ENCODE results near the gene MKI67. TPM values are rescaled to one million over a fixed set of nuclear protein-coding genes. Genes with fewer than 3 reads are reported as not detected.

The MKI67 gene
- total and polyA plus RNA-seq, 2 of the 13 experiments (the other 11 are each of a cell fraction or from before 2014, with no cell fraction given), result 6.7 to 22.9 TPM

DNA sequence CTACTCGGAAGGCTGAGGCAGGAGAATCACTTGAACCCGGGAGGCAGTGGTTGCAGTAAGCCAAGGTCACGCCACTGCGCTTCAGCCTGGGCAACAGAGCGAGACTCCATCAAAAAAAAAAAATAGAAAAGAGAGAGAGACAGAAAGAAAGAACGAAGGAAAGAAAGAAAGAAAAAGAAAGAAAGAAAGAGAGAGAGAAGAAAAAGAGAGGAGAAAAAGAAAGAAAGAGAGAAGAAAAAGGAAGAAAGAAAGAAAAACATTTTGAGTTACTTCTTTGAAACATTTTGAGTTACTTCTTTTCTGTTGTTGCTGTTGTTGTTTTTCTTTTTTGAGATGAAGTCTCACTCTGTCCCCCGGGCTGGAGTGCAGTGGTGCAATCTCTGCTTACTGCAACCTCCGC lies 2.4 kb upstream of the MKI67 start:
- intact Hi-C loops (cut with micrococcal nuclease; ENCODE audit: unreplicated experiment) (no loop called here), in situ Hi-C loops (cut with HindIII; ENCODE audit: extremely low pct_ligation_motif_present, low pct_unique_long_range_greater_than_20kb) (no loop called here)
- no peak overlapping the region for H3K9ac ChIP-seq (ENCODE audit: insufficient read depth, low read depth, low read length)
- no peaks in the 10 kb centered on the region for H3K36me3 ChIP-seq (replicated peaks in 1 of 2; ENCODE audit: control insufficient read depth in 1 of 2, insufficient read depth in 2 of 2, low read length in 2 of 2)
- no peaks in the 10 kb centered on the region for H3K27me3 ChIP-seq (ENCODE audit: control insufficient read depth in 1 of 2, insufficient read depth in 2 of 2, low read length in 2 of 2)
- DNase-seq (ENCODE audit: low spot score), result no peak
- no peak overlapping the region for H3K27ac ChIP-seq (ENCODE audit: extremely low read length, insufficient read depth, low read length)
- no TSS peak for BruUV-seq (replicated peaks)
- CTCF ChIA-PET (ENCODE audit: low intra/inter-chr PET ratio, low total read pairs), result no interaction called here
- WGBS (ENCODE audit: low lambda C conversion rate), result 85% methylated on average over 8 of the region's 8 CpGs
- H2AFZ ChIP-seq (ENCODE audit: low read length), result no peak overlapping the region
- POLR2A ChIA-PET, result no interaction called here
- no peak for ATAC-seq
- TF ChIP-seq ZNF547 (CRISPR knock-in tag; IDR thresholded peaks at IDR 0.05) (no peak), BRD4 (CRISPR knock-in tag; IDR thresholded peaks at IDR 0.05) (no peak), ZFAT (CRISPR knock-in tag; conservative IDR thresholded peaks at IDR 0.05) (no peak), KLF13 (CRISPR knock-in tag; IDR thresholded peaks at IDR 0.05) (no peak), RARG (CRISPR knock-in tag; IDR thresholded peaks at IDR 0.05; ENCODE audit: low read depth) (no peak), ZNF160 (CRISPR knock-in tag; IDR thresholded peaks at IDR 0.05) (no peak), ZNF121 (CRISPR knock-in tag; IDR thresholded peaks at IDR 0.05) (no peak), ZNF605 (CRISPR knock-in tag; IDR thresholded peaks at IDR 0.05) (no peak), ZNF790 (CRISPR knock-in tag; IDR thresholded peaks at IDR 0.05; ENCODE audit: borderline replicate concordance) (no peak), KAT8 (CRISPR knock-in tag; IDR thresholded peaks at IDR 0.05) (no peak), POLR2AphosphoS5 (IDR thresholded peaks at IDR 0.05; ENCODE audit: low read depth, low read length) (no peak), LRRFIP1 (CRISPR knock-in tag; conservative IDR thresholded peaks at IDR 0.05) (no peak), ZNF710 (CRISPR knock-in tag; IDR thresholded peaks at IDR 0.05; ENCODE audit: borderline replicate concordance) (no peak), THAP7 (CRISPR knock-in tag; IDR thresholded peaks at IDR 0.05) (no peak), TCF7L2 (IDR thresholded peaks at IDR 0.05; ENCODE audit: low read depth, low read length) (no peak), ONECUT2 (CRISPR knock-in tag; IDR thresholded peaks at IDR 0.05) (no peak), ZNF3 (CRISPR knock-in tag; IDR thresholded peaks at IDR 0.05) (no peak)
- TF ChIP-seq, protein P1, sequence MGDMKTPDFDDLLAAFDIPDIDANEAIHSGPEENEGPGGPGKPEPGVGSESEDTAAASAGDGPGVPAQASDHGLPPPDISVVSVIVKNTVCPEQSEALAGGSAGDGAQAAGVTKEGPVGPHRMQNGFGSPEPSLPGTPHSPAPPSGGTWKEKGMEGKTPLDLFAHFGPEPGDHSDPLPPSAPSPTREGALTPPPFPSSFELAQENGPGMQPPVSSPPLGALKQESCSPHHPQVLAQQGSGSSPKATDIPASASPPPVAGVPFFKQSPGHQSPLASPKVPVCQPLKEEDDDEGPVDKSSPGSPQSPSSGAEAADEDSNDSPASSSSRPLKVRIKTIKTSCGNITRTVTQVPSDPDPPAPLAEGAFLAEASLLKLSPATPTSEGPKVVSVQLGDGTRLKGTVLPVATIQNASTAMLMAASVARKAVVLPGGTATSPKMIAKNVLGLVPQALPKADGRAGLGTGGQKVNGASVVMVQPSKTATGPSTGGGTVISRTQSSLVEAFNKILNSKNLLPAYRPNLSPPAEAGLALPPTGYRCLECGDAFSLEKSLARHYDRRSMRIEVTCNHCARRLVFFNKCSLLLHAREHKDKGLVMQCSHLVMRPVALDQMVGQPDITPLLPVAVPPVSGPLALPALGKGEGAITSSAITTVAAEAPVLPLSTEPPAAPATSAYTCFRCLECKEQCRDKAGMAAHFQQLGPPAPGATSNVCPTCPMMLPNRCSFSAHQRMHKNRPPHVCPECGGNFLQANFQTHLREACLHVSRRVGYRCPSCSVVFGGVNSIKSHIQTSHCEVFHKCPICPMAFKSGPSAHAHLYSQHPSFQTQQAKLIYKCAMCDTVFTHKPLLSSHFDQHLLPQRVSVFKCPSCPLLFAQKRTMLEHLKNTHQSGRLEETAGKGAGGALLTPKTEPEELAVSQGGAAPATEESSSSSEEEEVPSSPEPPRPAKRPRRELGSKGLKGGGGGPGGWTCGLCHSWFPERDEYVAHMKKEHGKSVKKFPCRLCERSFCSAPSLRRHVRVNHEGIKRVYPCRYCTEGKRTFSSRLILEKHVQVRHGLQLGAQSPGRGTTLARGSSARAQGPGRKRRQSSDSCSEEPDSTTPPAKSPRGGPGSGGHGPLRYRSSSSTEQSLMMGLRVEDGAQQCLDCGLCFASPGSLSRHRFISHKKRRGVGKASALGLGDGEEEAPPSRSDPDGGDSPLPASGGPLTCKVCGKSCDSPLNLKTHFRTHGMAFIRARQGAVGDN (CRISPR knock-in tag; IDR thresholded peaks at IDR 0.05), result no peak
- H4K20me1 ChIP-seq (ENCODE audit: insufficient read depth, low read length), result no peaks in the 10 kb centered on the region
- H3K4me3 ChIP-seq (replicated peaks in 1 of 3; ENCODE audit: insufficient read depth in 1 of 3, low read depth in 2 of 3, low read length in 3 of 3), result no peak overlapping the region
- H3K4me1 ChIP-seq (ENCODE audit: insufficient read depth, low read length), result peaks cover 23% of the 10 kb centered on the region
- no peak for FAIRE-seq
- peaks cover 24% of the 10 kb centered on the region for H3K79me2 ChIP-seq (ENCODE audit: insufficient read depth, low read length)
- H3K4me2 ChIP-seq (ENCODE audit: low read depth, low read length), result no peak overlapping the region
- H3K9me3 ChIP-seq (ENCODE audit: low read length), result no peaks in the 10 kb centered on the region
